HepG2 (cell line): ENCODE measurements around the gene DST. TPM values are rescaled to one million over a fixed set of nuclear protein-coding genes. Genes with fewer than 3 reads are reported as not detected.

ENCODE experiments used
- ATF7 ChIP-seq, 2 experiments: fragments of 450-650 bp in 1 of 2; sonication (generic) in 1 of 2; formaldehyde crosslinking in 1 of 2; IDR thresholded peaks; 2 replicates each; pipeline versions ENCODE4 v1.4.0 to v1.6.1; 2016 to 2020; ENCODE audit warnings: antibody characterized with exemption in 1 of 2, mild to moderate bottlenecking in 1 of 2, missing genetic modification reagents in 1 of 2
- BCL6 ChIP-seq: IDR thresholded peaks from 2 replicates; pipeline ENCODE4 v1.6.1; 2016; ENCODE audit warnings: missing genetic modification reagents, missing compliant biosample characterization
- BRCA1 ChIP-seq: sonication (generic); formaldehyde crosslinking; IDR thresholded peaks from 2 replicates; pipeline ENCODE4 v1.4.0; 2020; ENCODE audit warnings: missing genetic modification reagents
- DMAP1 ChIP-seq: IDR thresholded peaks from 2 replicates; pipeline ENCODE4 v1.6.1; 2016
- HDAC2 ChIP-seq: sonication (generic); formaldehyde crosslinking; IDR thresholded peaks from 2 replicates; pipeline ENCODE4 v1.4.0; 2020; ENCODE audit warnings: missing genetic modification reagents
- MTA1 ChIP-seq: sonication (generic); formaldehyde crosslinking; IDR thresholded peaks from 2 replicates; pipeline ENCODE4 v1.4.0; 2020; ENCODE audit warnings: missing genetic modification reagents, mild to moderate bottlenecking, borderline replicate concordance
- MTF1 ChIP-seq: sonication (generic); formaldehyde crosslinking; IDR thresholded peaks from 2 replicates; pipeline ENCODE4 v1.5.0; 2020; ENCODE audit warnings: missing genetic modification reagents
- NFE2L2 ChIP-seq: fragments of 150-350 bp; IDR thresholded peaks from 2 replicates; pipeline ENCODE4 v1.6.1; 2014; ENCODE audit warnings: low read length
- NRL ChIP-seq: sonication (generic); formaldehyde crosslinking; IDR thresholded peaks from 2 replicates; pipeline ENCODE4 v1.5.0; 2020; ENCODE audit warnings: missing genetic modification reagents, mild to moderate bottlenecking, moderate library complexity, borderline replicate concordance
- ONECUT2 ChIP-seq: sonication (generic); formaldehyde crosslinking; IDR thresholded peaks from 2 replicates; pipeline ENCODE4 v1.4.0; 2020; ENCODE audit warnings: missing genetic modification reagents
- SATB2 ChIP-seq: sonication (generic); formaldehyde crosslinking; IDR thresholded peaks from 2 replicates; pipeline ENCODE4 v1.5.0; 2020; ENCODE audit warnings: missing genetic modification reagents
- TBX3 ChIP-seq: fragments of 450-650 bp; IDR thresholded peaks from 2 replicates; pipeline ENCODE4 v1.6.1; 2017; ENCODE audit warnings: antibody characterized with exemption, mild to moderate bottlenecking, inconsistent platforms, borderline replicate concordance
- TEAD2 ChIP-seq: sonication (generic); formaldehyde crosslinking; IDR thresholded peaks from 2 replicates; pipeline ENCODE4 v1.9.0; 2021; ENCODE audit warnings: missing genetic modification reagents
- ZNF160 ChIP-seq: sonication (generic); formaldehyde crosslinking; IDR thresholded peaks from 2 replicates; pipeline ENCODE4 v1.8.0; 2022; ENCODE audit warnings: mild to moderate bottlenecking, inconsistent platforms, missing genetic modification reagents
- ZNF354B ChIP-seq: sonication (generic); formaldehyde crosslinking; IDR thresholded peaks from 2 replicates; pipeline ENCODE4 v1.8.0; 2022; ENCODE audit warnings: mild to moderate bottlenecking, missing genetic modification reagents
- ZNF44 ChIP-seq: sonication (generic); formaldehyde crosslinking; IDR thresholded peaks from 2 replicates; pipeline ENCODE4 v1.5.1; 2020; ENCODE audit warnings: mild to moderate bottlenecking, missing genetic modification reagents
- ZNF577 ChIP-seq: sonication (generic); formaldehyde crosslinking; IDR thresholded peaks from 2 replicates; pipeline ENCODE4 v1.4.0; 2020; ENCODE audit warnings: mild to moderate bottlenecking, low read depth, missing genetic modification reagents, borderline replicate concordance
- ZNF749 ChIP-seq: sonication (generic); formaldehyde crosslinking; IDR thresholded peaks from 2 replicates; pipeline ENCODE4 v1.8.0; 2022; ENCODE audit warnings: mild to moderate bottlenecking, missing genetic modification reagents, moderate library complexity, borderline replicate concordance
- ZSCAN21 ChIP-seq: sonication (generic); formaldehyde crosslinking; IDR thresholded peaks from 2 replicates; pipeline ENCODE4 v1.8.0; 2022; ENCODE audit warnings: mild to moderate bottlenecking, missing genetic modification reagents, moderate library complexity, borderline replicate concordance
- polyA plus RNA-seq, 8 experiments: library from polyadenylated mRNA; depleted of rRNA in 3 of 8; stranded (reverse) in 7 of 8; unstranded in 1 of 8; fragments of >200 nt; fragmentation: Illumina TruSeq in 4 of 8; extraction: Trizol in 4 of 8; gene quantifications; 2 replicates each; pipeline versions ENCODE4 v1.2.1 to v1.2.3, GENCODE V29; 2011 to 2016; ENCODE audit warnings: low read depth in 4 of 8, missing spikeins in 1 of 8, mixed read lengths in 1 of 8; ENCODE audit not compliant: insufficient read depth in 1 of 8
- total RNA-seq, 5 experiments: library from RNA; depleted of rRNA; stranded (reverse); fragments of >200 nt; fragmentation: Illumina TruSeq; extraction: Trizol; gene quantifications; 2 replicates each; pipeline ENCODE4 v1.2.3, GENCODE V29; 2016; ENCODE audit warnings: low read depth in 1 of 5
- TF ChIP-seq, protein P1 (sequence below), 2 experiments: sonication (generic) in 1 of 2; formaldehyde crosslinking in 1 of 2; IDR thresholded peaks; 2 replicates each; pipeline versions ENCODE4 v1.4.0 to v1.6.1; 2016 to 2020; ENCODE audit warnings: borderline replicate concordance in 1 of 2, low read depth in 1 of 2, mild to moderate bottlenecking in 1 of 2, missing genetic modification reagents in 1 of 2
- TF ChIP-seq, protein P2 (sequence below): sonication (generic); formaldehyde crosslinking; IDR thresholded peaks from 2 replicates; pipeline ENCODE4 v1.5.0; 2020; ENCODE audit warnings: mild to moderate bottlenecking, missing genetic modification reagents
- TF ChIP-seq, protein P3 (sequence below): sonication (generic); formaldehyde crosslinking; IDR thresholded peaks from 2 replicates; pipeline ENCODE4 v1.8.1; 2022; ENCODE audit warnings: mild to moderate bottlenecking, missing genetic modification reagents
- TF ChIP-seq, protein P4 (sequence below): sonication (generic); IDR thresholded peaks from 2 replicates; pipeline ENCODE4 v1.6.1; 2016; ENCODE audit warnings: low read depth, borderline replicate concordance

Gene DST
- total and polyA plus RNA-seq, 2 of the 13 experiments (the other 11 are each of a cell fraction or from before 2014, with no cell fraction given): 64.4 to 89.0 TPM

DNA sequence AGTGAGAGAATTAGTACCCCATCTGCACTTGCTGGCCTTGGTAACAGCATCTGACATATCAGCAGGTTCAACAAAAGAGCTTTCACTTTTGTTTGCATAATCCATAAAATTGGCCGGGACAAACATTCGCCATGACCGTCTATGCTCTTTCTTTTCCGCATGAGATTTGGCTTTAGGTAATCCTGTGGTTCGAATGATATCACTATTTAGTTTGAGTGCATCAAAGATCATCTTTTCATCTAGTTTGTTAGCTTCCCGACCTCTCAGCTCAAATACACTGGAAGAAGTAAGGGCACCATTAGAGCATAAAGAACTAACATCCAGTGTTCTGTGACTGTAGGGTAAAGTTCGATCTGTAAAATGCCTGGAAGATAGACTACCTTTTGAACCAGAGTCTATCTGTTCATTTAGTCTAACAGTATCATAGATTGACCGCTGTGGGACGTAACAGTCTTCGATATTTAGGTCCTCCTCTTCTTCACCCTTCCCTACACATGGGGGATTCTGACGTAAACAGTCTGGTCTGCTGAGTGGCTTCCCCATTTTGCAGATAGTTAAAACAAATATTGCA lies 101.6 kb downstream of the DST start (continued):
- no peak for TF ChIP-seq SATB2 (CRISPR knock-in tag)
- TF ChIP-seq ZNF749 (CRISPR knock-in tag): 0 out of 2 replicates have a peak, but pooled peaks have one; percentile 73
- TF ChIP-seq, protein P1, sequence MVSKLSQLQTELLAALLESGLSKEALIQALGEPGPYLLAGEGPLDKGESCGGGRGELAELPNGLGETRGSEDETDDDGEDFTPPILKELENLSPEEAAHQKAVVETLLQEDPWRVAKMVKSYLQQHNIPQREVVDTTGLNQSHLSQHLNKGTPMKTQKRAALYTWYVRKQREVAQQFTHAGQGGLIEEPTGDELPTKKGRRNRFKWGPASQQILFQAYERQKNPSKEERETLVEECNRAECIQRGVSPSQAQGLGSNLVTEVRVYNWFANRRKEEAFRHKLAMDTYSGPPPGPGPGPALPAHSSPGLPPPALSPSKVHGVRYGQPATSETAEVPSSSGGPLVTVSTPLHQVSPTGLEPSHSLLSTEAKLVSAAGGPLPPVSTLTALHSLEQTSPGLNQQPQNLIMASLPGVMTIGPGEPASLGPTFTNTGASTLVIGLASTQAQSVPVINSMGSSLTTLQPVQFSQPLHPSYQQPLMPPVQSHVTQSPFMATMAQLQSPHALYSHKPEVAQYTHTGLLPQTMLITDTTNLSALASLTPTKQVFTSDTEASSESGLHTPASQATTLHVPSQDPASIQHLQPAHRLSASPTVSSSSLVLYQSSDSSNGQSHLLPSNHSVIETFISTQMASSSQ (IDR thresholded peaks at IDR 0.05; ENCODE audit: low read depth): no peak
- TF ChIP-seq, protein P1 (CRISPR knock-in tag; IDR thresholded peaks at IDR 0.05; ENCODE audit: borderline replicate concordance): no peak
- no peak for TF ChIP-seq ATF7 (IDR thresholded peaks at IDR 0.05)
- no peak for TF ChIP-seq ATF7 (CRISPR knock-in tag; IDR thresholded peaks at IDR 0.05)
- no peak for TF ChIP-seq MTA1 (CRISPR knock-in tag)
- no peak; the same call in 1 of the 2 replicates for TF ChIP-seq ONECUT2 (CRISPR knock-in tag)
- TF ChIP-seq TEAD2 (CRISPR knock-in tag): no peak
- no peak for TF ChIP-seq NRL (CRISPR knock-in tag)
- TF ChIP-seq, protein P2, sequence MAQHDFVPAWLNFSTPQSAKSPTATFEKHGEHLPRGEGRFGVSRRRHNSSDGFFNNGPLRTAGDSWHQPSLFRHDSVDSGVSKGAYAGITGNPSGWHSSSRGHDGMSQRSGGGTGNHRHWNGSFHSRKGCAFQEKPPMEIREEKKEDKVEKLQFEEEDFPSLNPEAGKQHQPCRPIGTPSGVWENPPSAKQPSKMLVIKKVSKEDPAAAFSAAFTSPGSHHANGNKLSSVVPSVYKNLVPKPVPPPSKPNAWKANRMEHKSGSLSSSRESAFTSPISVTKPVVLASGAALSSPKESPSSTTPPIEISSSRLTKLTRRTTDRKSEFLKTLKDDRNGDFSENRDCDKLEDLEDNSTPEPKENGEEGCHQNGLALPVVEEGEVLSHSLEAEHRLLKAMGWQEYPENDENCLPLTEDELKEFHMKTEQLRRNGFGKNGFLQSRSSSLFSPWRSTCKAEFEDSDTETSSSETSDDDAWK: no peak
- no peak for TF ChIP-seq MTF1 (CRISPR knock-in tag)
- TF ChIP-seq, protein P3, sequence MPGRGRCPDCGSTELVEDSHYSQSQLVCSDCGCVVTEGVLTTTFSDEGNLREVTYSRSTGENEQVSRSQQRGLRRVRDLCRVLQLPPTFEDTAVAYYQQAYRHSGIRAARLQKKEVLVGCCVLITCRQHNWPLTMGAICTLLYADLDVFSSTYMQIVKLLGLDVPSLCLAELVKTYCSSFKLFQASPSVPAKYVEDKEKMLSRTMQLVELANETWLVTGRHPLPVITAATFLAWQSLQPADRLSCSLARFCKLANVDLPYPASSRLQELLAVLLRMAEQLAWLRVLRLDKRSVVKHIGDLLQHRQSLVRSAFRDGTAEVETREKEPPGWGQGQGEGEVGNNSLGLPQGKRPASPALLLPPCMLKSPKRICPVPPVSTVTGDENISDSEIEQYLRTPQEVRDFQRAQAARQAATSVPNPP: peak; percentile 50; the same call in 1 of the 2 replicates
- TF ChIP-seq DMAP1 (CRISPR knock-in tag): peak; percentile 16; the same call in 1 of the 2 replicates
- TF ChIP-seq, protein P4, sequence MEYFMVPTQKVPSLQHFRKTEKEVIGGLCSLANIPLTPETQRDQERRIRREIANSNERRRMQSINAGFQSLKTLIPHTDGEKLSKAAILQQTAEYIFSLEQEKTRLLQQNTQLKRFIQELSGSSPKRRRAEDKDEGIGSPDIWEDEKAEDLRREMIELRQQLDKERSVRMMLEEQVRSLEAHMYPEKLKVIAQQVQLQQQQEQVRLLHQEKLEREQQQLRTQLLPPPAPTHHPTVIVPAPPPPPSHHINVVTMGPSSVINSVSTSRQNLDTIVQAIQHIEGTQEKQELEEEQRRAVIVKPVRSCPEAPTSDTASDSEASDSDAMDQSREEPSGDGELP: peak; percentile 44; the same call in 1 of the 2 replicates
- TF ChIP-seq NFE2L2: no peak
- TF ChIP-seq HDAC2 (CRISPR knock-in tag): peak; percentile 20; the same call in 1 of the 2 replicates
- no peak for TF ChIP-seq ZNF160 (CRISPR knock-in tag)
- TF ChIP-seq ZNF44 (CRISPR knock-in tag): 0 out of 2 replicates have a peak, but pooled peaks have one; percentile 63
- 0 out of 2 replicates have a peak, but pooled peaks have one; percentile 70 for TF ChIP-seq ZSCAN21
- no peak for TF ChIP-seq ZNF577 (CRISPR knock-in tag)
- no peak for TF ChIP-seq ZNF354B (CRISPR knock-in tag)
- TF ChIP-seq BRCA1 (CRISPR knock-in tag): no peak
- TF ChIP-seq BCL6 (CRISPR knock-in tag): peak; percentile 22; the same call in 1 of the 2 replicates
- no peak; the same call in 1 of the 2 replicates for TF ChIP-seq TBX3
